ENCODE data around the gene TOMM7.

DNA sequence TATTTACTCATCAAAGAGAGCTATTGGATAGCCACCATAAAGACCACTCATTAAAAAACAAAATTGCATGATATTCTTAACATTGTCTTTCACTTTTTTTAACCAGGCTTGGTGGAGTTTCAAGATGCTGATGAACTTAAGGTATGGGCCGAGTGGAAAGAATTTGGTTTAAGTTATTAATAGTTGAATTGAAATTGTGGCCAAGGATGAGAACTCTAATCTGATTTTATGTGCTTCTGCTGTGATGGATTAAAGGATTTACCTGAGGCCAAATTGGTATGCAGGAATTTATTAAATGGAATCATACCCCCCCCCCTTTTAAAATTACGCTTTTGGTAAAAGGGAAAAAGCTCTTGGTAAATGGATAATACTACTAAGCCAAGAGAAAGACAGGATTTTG is 33.8 kb upstream of the TOMM7 start:
- TF ChIP-seq CHD2 (IDR thresholded peaks at IDR 0.05; ENCODE audit: borderline replicate concordance, low read depth, low read length) (no peak), GATAD2B (conservative IDR thresholded peaks at IDR 0.05; ENCODE audit: low read depth) (no peak), EZH2 (IDR thresholded peaks at IDR 0.05; ENCODE audit: borderline replicate concordance, control insufficient read depth, low read depth, low read length) (no peak), POLR2AphosphoS5 (IDR thresholded peaks at IDR 0.05; ENCODE audit: low read length) (no peak), E2F8 (IDR thresholded peaks at IDR 0.05; ENCODE audit: low read depth, partially characterized antibody) (no peak), MAX (IDR thresholded peaks at IDR 0.05; ENCODE audit: low read depth, low read length) (no peak), SRF (IDR thresholded peaks at IDR 0.05; ENCODE audit: low read depth in 2 of 2, low read length in 2 of 2) (no peak), REST (IDR thresholded peaks at IDR 0.05; ENCODE audit: low read depth, low read length) (no peak), YY1 (IDR thresholded peaks at IDR 0.05; ENCODE audit: low read depth, low read length) (no peak)
- TF ChIP-seq, protein P1, sequence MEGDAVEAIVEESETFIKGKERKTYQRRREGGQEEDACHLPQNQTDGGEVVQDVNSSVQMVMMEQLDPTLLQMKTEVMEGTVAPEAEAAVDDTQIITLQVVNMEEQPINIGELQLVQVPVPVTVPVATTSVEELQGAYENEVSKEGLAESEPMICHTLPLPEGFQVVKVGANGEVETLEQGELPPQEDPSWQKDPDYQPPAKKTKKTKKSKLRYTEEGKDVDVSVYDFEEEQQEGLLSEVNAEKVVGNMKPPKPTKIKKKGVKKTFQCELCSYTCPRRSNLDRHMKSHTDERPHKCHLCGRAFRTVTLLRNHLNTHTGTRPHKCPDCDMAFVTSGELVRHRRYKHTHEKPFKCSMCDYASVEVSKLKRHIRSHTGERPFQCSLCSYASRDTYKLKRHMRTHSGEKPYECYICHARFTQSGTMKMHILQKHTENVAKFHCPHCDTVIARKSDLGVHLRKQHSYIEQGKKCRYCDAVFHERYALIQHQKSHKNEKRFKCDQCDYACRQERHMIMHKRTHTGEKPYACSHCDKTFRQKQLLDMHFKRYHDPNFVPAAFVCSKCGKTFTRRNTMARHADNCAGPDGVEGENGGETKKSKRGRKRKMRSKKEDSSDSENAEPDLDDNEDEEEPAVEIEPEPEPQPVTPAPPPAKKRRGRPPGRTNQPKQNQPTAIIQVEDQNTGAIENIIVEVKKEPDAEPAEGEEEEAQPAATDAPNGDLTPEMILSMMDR (IDR thresholded peaks at IDR 0.05 in 2 of 3, conservative IDR thresholded peaks at IDR 0.05 in 1 of 3; ENCODE audit: control insufficient read depth in 2 of 3, extremely low read depth in 1 of 3, insufficient read depth in 1 of 3, low read depth in 3 of 3, low read length in 3 of 3) = no peak
